ENCODE data around the gene SLC26A11.

DNA sequence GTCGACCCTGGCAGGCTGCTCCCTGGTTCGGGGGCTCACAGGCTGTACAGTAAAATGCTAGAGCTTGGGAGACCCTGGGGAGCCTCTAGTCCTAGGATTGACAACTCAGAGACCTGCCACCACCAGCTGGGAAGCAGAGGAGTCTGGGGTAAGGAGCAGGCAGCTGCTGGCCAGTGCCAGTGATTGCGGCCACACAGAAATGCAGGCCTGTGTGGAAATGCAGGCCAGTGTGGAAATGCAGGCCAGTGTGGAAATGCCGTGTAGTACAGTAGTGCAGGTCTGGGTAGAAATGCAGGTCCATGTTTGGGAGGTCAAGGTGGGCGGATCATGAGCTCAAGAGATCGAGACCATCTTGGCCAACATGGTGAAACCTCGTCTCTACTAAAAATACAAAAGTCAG, 23.6 kb upstream of the SLC26A11 start:
- TF ChIP-seq EP300 (IDR thresholded peaks at IDR 0.05) (no peak), POLR2A (IDR thresholded peaks at IDR 0.05) (no peak), POLR2AphosphoS5 (IDR thresholded peaks at IDR 0.05) (no peak)
- TF ChIP-seq, protein P1, sequence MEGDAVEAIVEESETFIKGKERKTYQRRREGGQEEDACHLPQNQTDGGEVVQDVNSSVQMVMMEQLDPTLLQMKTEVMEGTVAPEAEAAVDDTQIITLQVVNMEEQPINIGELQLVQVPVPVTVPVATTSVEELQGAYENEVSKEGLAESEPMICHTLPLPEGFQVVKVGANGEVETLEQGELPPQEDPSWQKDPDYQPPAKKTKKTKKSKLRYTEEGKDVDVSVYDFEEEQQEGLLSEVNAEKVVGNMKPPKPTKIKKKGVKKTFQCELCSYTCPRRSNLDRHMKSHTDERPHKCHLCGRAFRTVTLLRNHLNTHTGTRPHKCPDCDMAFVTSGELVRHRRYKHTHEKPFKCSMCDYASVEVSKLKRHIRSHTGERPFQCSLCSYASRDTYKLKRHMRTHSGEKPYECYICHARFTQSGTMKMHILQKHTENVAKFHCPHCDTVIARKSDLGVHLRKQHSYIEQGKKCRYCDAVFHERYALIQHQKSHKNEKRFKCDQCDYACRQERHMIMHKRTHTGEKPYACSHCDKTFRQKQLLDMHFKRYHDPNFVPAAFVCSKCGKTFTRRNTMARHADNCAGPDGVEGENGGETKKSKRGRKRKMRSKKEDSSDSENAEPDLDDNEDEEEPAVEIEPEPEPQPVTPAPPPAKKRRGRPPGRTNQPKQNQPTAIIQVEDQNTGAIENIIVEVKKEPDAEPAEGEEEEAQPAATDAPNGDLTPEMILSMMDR (IDR thresholded peaks at IDR 0.05): no peak
